Endodermal cell (in vitro differentiated cells): ENCODE data around the gene S100A5. TPM values are rescaled to one million over a fixed set of nuclear protein-coding genes. Genes with fewer than 3 reads are reported as not detected.
"Not testable (repeated sequence)": the region's sequence is repeated elsewhere in the genome, so short reads cannot be mapped to it uniquely, and the experiment has no call there.

Experiments used
- DNase-seq: peaks from one replicate; pipeline ENCODE4 v3.0.0-alpha.2; 2017
- H3K27ac ChIP-seq: 2 replicates; pipeline ENCODE4 v1.5.1; 2013; ENCODE audit warnings: mild to moderate bottlenecking, low read depth, low read length, moderate library complexity
- H3K27me3 ChIP-seq: 2 replicates; pipeline ENCODE4 v1.6.1; 2013; ENCODE audit warnings: mild to moderate bottlenecking, low read length, moderate library complexity; ENCODE audit not compliant: insufficient read depth, control insufficient read depth, poor library complexity, severe bottlenecking
- H3K36me3 ChIP-seq: 2 replicates; pipeline ENCODE4 v1.7.0; 2013; ENCODE audit warnings: mild to moderate bottlenecking, low read length, moderate library complexity; ENCODE audit not compliant: control insufficient read depth, insufficient read depth
- H3K4me1 ChIP-seq: one replicate; pipeline ENCODE4 v1.7.0; 2013; ENCODE audit warnings: low read length; ENCODE audit not compliant: control insufficient read depth, insufficient read depth
- H3K4me3 ChIP-seq: 2 replicates; pipeline ENCODE4 v1.5.1; 2013; ENCODE audit warnings: mild to moderate bottlenecking, low read length, moderate library complexity
- H3K9ac ChIP-seq: 2 replicates; pipeline ENCODE4 v1.6.1; 2013; ENCODE audit warnings: mild to moderate bottlenecking, low read length, moderate library complexity; ENCODE audit not compliant: poor library complexity, severe bottlenecking; ENCODE audit errors: extremely low read depth
- H3K9me3 ChIP-seq: 2 replicates; pipeline ENCODE4 v1.6.1; 2013; ENCODE audit warnings: mild to moderate bottlenecking, low read length, moderate library complexity; ENCODE audit not compliant: control insufficient read depth
- H3K27ac Mint-ChIP-seq: 2 replicates; pipeline ENCODE4 v1.8.0; 2020; ENCODE audit warnings: mixed read lengths
- H3K27me3 Mint-ChIP-seq: 2 replicates; pipeline ENCODE4 v1.8.0; 2021; ENCODE audit warnings: mild to moderate bottlenecking, mixed read lengths; ENCODE audit not compliant: insufficient read depth
- H3K36me3 Mint-ChIP-seq: 2 replicates; pipeline ENCODE4 v1.8.0; 2020; ENCODE audit warnings: low read depth, mixed read lengths
- H3K4me1 Mint-ChIP-seq: 2 replicates; pipeline ENCODE4 v1.8.0; 2020; ENCODE audit warnings: mixed read lengths
- H3K4me3 Mint-ChIP-seq: 2 replicates; pipeline ENCODE4 v1.8.0; 2020; ENCODE audit warnings: mild to moderate bottlenecking, moderate library complexity, mixed read lengths
- H3K9me3 Mint-ChIP-seq: 2 replicates; pipeline ENCODE4 v1.8.0; 2020; ENCODE audit warnings: mild to moderate bottlenecking, mixed read lengths
- WGBS, 2 experiments: methylation state at CpG; one replicate each; pipeline versions ENCODE4 v1.1.5 to v1.1.7; 2013; ENCODE audit warnings: missing lambda C conversion rate in 2 of 2, mixed read lengths in 1 of 2; ENCODE audit not compliant: insufficient coverage in 1 of 2, insufficient read length in 1 of 2; 5-methylcytosine and 5-hydroxymethylcytosine counted together
- total RNA-seq, 2 donors: library from RNA; stranded (reverse); fragmentation: NEBNext Ultra II Directional in 1 of 2; extraction: Animal tissue kit (Norgen Biotek cat#: 25700) in 1 of 2; gene quantifications; 2 replicates in 1 of 2; 3 replicates in 1 of 2; pipeline ENCODE4 v1.2.1, GENCODE V29; 2021
- TF ChIP-seq, protein P1 (sequence below): fragments of 200-600 bp; sonication (generic); conservative IDR thresholded peaks from 2 replicates; pipeline ENCODE4 v1.5.0; 2021; ENCODE audit warnings: antibody characterized with exemption, mild to moderate bottlenecking

S100A5 gene
- total RNA-seq, 2 donors from 2014 or later: not detected

DNA sequence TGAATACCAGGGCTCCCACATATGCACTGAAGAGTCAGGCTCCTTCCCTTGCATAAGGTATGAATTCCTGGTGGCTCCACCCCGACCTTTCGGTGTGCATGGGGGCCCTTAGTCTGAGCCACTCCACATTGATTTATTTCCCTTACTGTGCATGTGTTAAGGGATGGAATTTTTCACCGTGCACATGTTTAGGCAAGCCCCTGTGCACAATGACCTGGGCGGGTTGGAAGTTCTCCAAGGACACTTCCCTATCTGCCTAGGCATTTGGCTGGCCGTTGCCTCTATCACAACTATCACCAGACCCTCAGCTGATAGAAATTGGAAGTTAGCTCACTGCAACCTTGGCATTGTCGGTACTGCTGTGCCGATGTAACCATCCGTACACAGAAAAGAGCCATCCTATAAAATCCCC, 14.6 kb downstream of the S100A5 start:
- no peaks in the 10 kb centered on the region for H3K36me3 ChIP-seq
- H3K27me3 Mint-ChIP-seq: peaks cover 13% of the 10 kb centered on the region
- H3K9ac ChIP-seq: no peak overlapping the region
- H3K27me3 ChIP-seq: no peaks in the 10 kb centered on the region
- H3K4me3 Mint-ChIP-seq: no peak overlapping the region
- 91 to 95% methylated on average over 6 to 8 of the region's 8 CpGs for WGBS, 2 experiments
- H3K9me3 Mint-ChIP-seq: peaks cover 6% of the 10 kb centered on the region
- H3K36me3 Mint-ChIP-seq: no peaks in the 10 kb centered on the region
- peaks cover 5% of the 10 kb centered on the region for H3K4me1 ChIP-seq
- H3K4me1 Mint-ChIP-seq: peaks cover 9% of the 10 kb centered on the region
- no peak overlapping the region for H3K27ac Mint-ChIP-seq
- no peak overlapping the region for H3K27ac ChIP-seq
- no peak overlapping the region for H3K4me3 ChIP-seq
- H3K9me3 ChIP-seq: no peaks in the 10 kb centered on the region
- TF ChIP-seq, protein P1, sequence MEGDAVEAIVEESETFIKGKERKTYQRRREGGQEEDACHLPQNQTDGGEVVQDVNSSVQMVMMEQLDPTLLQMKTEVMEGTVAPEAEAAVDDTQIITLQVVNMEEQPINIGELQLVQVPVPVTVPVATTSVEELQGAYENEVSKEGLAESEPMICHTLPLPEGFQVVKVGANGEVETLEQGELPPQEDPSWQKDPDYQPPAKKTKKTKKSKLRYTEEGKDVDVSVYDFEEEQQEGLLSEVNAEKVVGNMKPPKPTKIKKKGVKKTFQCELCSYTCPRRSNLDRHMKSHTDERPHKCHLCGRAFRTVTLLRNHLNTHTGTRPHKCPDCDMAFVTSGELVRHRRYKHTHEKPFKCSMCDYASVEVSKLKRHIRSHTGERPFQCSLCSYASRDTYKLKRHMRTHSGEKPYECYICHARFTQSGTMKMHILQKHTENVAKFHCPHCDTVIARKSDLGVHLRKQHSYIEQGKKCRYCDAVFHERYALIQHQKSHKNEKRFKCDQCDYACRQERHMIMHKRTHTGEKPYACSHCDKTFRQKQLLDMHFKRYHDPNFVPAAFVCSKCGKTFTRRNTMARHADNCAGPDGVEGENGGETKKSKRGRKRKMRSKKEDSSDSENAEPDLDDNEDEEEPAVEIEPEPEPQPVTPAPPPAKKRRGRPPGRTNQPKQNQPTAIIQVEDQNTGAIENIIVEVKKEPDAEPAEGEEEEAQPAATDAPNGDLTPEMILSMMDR: no peak
- peak; percentile 34 for DNase-seq

DNA sequence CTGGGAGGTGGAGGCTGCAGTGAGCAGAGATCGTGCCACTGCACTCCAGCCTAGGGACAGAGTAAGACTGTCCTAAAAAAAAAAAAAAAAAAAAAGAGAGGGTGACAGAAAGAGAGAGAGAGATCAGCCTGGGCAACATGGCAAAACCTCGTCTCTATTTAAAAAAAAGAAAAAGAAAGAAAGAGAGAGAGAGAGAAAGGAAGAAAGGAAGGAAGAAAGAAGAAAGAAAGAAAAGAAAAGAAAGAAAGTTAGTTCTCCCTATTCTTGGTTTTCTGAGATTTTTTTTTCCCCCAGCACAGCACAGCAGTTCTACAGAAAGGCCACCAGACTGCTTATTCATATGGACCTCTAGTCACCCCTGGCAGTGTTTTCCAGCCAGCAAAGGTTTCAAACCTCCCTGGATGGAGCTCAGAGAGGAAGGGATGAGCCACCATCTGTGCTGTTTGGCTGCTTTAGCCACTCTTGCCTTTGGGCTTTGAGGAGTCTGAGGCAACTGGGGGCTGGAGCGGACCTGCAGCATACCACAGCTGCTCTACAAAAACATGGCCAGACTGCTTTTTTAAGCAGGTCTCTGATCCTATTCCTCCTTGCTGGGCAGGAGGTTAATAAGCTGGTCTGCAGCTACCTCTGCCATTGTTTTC, 15.5 kb downstream of the S100A5 start:
- Histone ChIP-seq H3K36me3 (no peaks in the 10 kb centered on the region), H3K9me3 (no peaks in the 10 kb centered on the region), H3K4me1 (peaks cover 11% of the 10 kb centered on the region), H3K27ac (no peak overlapping the region), H3K27me3 (no peaks in the 10 kb centered on the region), H3K9ac (no peak overlapping the region), H3K4me3 (no peak overlapping the region)
- Mint-ChIP-seq H3K27me3 (peaks cover 16% of the 10 kb centered on the region), H3K4me1 (peaks cover 19% of the 10 kb centered on the region), H3K9me3 (peaks cover 8% of the 10 kb centered on the region), H3K36me3 (no peaks in the 10 kb centered on the region), H3K27ac (no peak overlapping the region), H3K4me3 (no peak overlapping the region)
- DNase-seq: peak; percentile 42
- TF ChIP-seq, protein P1: no peak
- 55 to 82% methylated on average over 2 to 3 of the region's 3 CpGs for WGBS, 2 experiments

DNA sequence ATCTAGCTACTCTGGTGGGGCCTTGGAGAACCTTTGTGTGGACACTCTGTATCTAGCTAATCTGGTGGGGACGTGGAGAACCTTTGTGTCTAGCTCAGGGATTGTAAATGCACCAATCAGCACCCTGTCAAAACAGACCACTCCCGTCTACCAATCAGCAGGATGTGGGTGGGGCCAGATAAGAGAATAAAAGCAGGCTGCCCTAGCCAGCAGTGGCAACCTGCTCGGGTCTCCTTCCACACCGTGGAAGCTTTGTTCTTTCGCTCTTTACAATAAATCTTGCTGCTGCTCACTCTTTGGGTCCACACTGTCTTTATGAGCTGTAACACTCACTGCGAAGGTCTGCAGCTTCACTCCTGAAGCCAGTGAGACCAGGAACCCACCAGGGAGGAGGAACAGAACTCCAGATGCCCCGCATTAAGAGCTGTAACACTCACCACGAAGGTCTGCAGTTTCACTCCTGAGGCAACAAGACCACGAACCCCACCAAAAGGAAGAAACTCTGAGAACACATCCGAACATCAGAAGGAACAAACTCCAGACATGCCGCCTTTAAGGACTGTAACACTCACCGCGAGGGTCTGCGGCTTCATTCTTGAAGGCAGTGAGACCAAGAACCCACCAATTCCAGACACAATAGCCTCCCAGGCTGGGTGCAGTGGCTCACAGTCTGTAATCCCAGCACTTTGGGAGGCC, 18.2 kb downstream of the S100A5 start:
- 86 to 87% methylated on average over 12 to 13 of the region's 14 CpGs for WGBS, 2 experiments
- not testable (repeated sequence) for H3K27ac ChIP-seq, H3K36me3 Mint-ChIP-seq, H3K9me3 Mint-ChIP-seq, H3K9ac ChIP-seq, H3K27ac Mint-ChIP-seq, H3K9me3 ChIP-seq, H3K36me3 ChIP-seq, H3K4me3 ChIP-seq, H3K4me3 Mint-ChIP-seq, DNase-seq, H3K27me3 ChIP-seq
- peaks cover 27% of the 10 kb centered on the region for H3K27me3 Mint-ChIP-seq
- H3K4me1 Mint-ChIP-seq: peaks cover 26% of the 10 kb centered on the region
- H3K4me1 ChIP-seq: peaks cover 11% of the 10 kb centered on the region

DNA sequence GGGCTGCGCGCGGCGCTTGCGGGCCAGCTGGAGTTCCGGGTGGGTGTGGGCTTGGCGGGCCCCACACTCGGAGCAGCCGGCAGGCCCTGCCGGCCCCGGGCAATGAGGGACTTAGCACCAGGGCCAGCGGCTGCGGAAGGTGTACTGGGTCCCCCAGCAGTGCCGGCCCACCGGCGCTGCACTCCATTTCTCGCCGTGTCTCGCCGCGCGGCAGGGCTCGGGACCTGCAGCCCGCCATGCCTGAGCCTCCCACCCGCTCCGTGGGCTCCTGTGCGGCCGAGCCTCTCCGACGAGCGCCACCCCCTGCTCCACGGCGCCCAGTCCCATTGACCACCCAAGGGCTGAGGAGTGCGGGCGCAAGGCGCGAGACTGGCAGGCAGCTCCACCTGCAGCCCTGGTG, 18.9 kb downstream of the S100A5 start:
- not testable (repeated sequence) for H3K4me3 Mint-ChIP-seq, H3K9me3 Mint-ChIP-seq, H3K36me3 ChIP-seq, H3K4me3 ChIP-seq, H3K36me3 Mint-ChIP-seq, H3K27ac Mint-ChIP-seq, H3K27me3 ChIP-seq, H3K9ac ChIP-seq, DNase-seq, H3K9me3 ChIP-seq, H3K27ac ChIP-seq
- 96 to 99% methylated on average over 17 to 37 of the region's 37 CpGs for WGBS, 2 experiments
- H3K27me3 Mint-ChIP-seq: peaks cover 34% of the 10 kb centered on the region
- peaks cover 21% of the 10 kb centered on the region for H3K4me1 Mint-ChIP-seq
- peaks cover 11% of the 10 kb centered on the region for H3K4me1 ChIP-seq
